GM12891 (cell line): Measurements from ENCODE around the gene SCN9A.

Source experiments
- PAX5 ChIP-seq: IDR thresholded peaks from 2 replicates; pipeline ENCODE4 v1.6.1; 2011; ENCODE audit warnings: low read length, moderate library complexity, mild to moderate bottlenecking; ENCODE audit not compliant: insufficient read depth, severe bottlenecking
- POLR2A ChIP-seq: IDR thresholded peaks from 2 replicates; pipeline ENCODE4 v1.6.1; 2011; ENCODE audit warnings: low read depth, low read length, control low read depth
- POLR2AphosphoS5 ChIP-seq: IDR thresholded peaks from 2 replicates; pipeline ENCODE4 v1.6.1; 2011; ENCODE audit warnings: low read depth, low read length, control low read depth
- POU2F2 ChIP-seq: IDR thresholded peaks from 2 replicates; pipeline ENCODE4 v1.6.1; 2011; ENCODE audit warnings: low read depth, mild to moderate bottlenecking, control low read depth, low read length, moderate library complexity
- SPI1 ChIP-seq: IDR thresholded peaks from 2 replicates; pipeline ENCODE4 v1.6.1; 2011; ENCODE audit warnings: low read depth, low read length, control low read depth
- TAF1 ChIP-seq: IDR thresholded peaks from 2 replicates; pipeline ENCODE4 v1.6.1; 2011; ENCODE audit warnings: low read depth, low read length, control low read depth

DNA sequence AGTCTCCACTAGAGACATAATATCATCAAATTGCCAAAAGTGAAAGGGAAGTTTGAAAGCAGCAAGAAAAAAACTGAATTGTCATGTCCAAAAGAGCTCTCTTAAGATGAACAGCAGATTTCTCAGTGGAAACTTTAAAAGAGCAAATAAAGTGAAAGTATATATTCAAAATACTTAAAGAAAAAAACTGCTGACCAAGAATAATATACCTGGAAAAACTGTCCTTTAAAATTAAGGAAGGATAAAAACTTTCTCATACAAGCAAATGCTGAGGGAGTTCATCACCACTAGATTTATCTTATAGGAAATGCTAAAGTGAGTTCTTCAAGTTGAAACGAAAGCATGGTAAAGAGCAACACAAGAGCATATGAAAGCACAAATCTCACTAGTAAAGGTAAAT lies 164.7 kb downstream of the SCN9A start:
- TF ChIP-seq POLR2AphosphoS5 = no peak
- TF ChIP-seq TAF1 = no peak
- TF ChIP-seq POLR2A = no peak
- TF ChIP-seq SPI1 = no peak
- no peak for TF ChIP-seq POU2F2
- no peak for TF ChIP-seq PAX5
